Heart right ventricle (tissue), 16 donors: ENCODE data around the gene SPATA2. TPM values are rescaled to one million over a fixed set of nuclear protein-coding genes. Genes with fewer than 3 reads are reported as not detected.

Source experiments
- ATAC-seq, 8 donors: fragments of 200-7000 bp; cut with Tn5 transposase; one replicate each; pipeline ENCODE4 v1.9.1; 2020; ENCODE audit warnings: mild to moderate bottlenecking in 8 of 8, moderate library complexity in 8 of 8, moderate number of reproducible peaks in 1 of 8
- DNase-seq, 2 donors: peaks; one replicate each; pipeline ENCODE4 v3.0.0-alpha.2; 2020
- H3K27ac ChIP-seq, 10 donors: fragments of 200-600 bp; sonication (generic) in 2 of 10; one replicate each; pipeline versions ENCODE4 v1.5.0 to v1.8.0; 2020 to 2022; ENCODE audit warnings: mild to moderate bottlenecking in 3 of 10
- H3K27me3 ChIP-seq, 7 donors: fragments of 200-600 bp; one replicate each; pipeline ENCODE4 v1.8.0; 2021 to 2022; ENCODE audit warnings: mild to moderate bottlenecking in 2 of 7
- H3K36me3 ChIP-seq, 9 donors: fragments of 200-600 bp; sonication (generic) in 1 of 9; one replicate each; pipeline versions ENCODE4 v1.5.0 to v1.8.0; 2020 to 2022; ENCODE audit warnings: mild to moderate bottlenecking in 2 of 9
- H3K4me1 ChIP-seq, 9 donors: fragments of 200-600 bp; sonication (generic) in 1 of 9; one replicate each; pipeline versions ENCODE4 v1.5.0 to v1.8.0; 2020 to 2022; ENCODE audit warnings: mild to moderate bottlenecking in 4 of 9
- H3K4me3 ChIP-seq, 10 donors: fragments of 200-600 bp; sonication (generic) in 2 of 10; one replicate each; pipeline versions ENCODE4 v1.5.0 to v1.8.0; 2020 to 2022; ENCODE audit warnings: mild to moderate bottlenecking in 7 of 10, moderate library complexity in 2 of 10
- H3K9me3 ChIP-seq, 11 donors: fragments of 200-600 bp in 10 of 11; sonication (generic) in 2 of 11; one replicate each; pipeline versions ENCODE4 v1.5.0 to v1.8.0; 2013 to 2022; ENCODE audit warnings: mild to moderate bottlenecking in 2 of 11, control low read depth in 1 of 11, moderate library complexity in 1 of 11
- CTCF ChIP-seq, 9 donors: fragments of 200-600 bp; sonication (generic) in 2 of 9; IDR thresholded peaks; one replicate each; pipeline versions ENCODE4 v1.5.0 to v1.8.0; 2021 to 2022; ENCODE audit warnings: antibody characterized with exemption in 9 of 9, mild to moderate bottlenecking in 5 of 9, moderate library complexity in 1 of 9
- WGBS, 2 donors: extraction: QIAGEN DNeasy Blood & Tissue Kit; methylation state at CpG; one replicate each; pipeline ENCODE4 v1.1.7; 2013; ENCODE audit warnings: inconsistent platforms in 1 of 2; 5-methylcytosine and 5-hydroxymethylcytosine counted together
- intact Hi-C, 10 donors: fragments of 100-400 bp; cut with DNase I; formaldehyde crosslinking; loops; one replicate each; pipeline versions ENCODE4 v1.11.1 to v1.14.2; 2022
- polyA plus RNA-seq, 2 donors: library from polyadenylated mRNA; stranded (reverse); fragments of 200-250 nt; gene quantifications; one replicate each; pipeline ENCODE4 v1.2.3, GENCODE V29; 2013
- total RNA-seq, 10 donors: library from RNA; stranded (reverse); fragmentation: NEBNext Ultra II Directional in 3 of 10; extraction: Animal tissue kit (Norgen Biotek cat#: 25700) in 3 of 10; gene quantifications; one replicate each; pipeline versions ENCODE4 v1.2.1 to v1.2.4, GENCODE V29; 2021 to 2023
- donor health status: Arrhythmogenic right ventricular cardiomyopathy.
- donor health status: ischemic (EF 13 %, LVEDD 7.1; RV severe dilation, severe dysfunction).
- donor health status: healthy with polysubstance abuse.
- donor health status: DM: no; HTN: yes; CAD: no.
- donor health status: DM: no; HTN: no; CAD: no.
- donor health status: ischemic (EF 25% LVEDD 6.9; RV normal size, moderate dysfunction).
- donor health status: ischemic (EF 25% LVEDD 5.7; RV mildly dilated, moderate dysfunction).
- donor health status: healthy.
- donor health status: DM: yes; HTN: yes; CAD: no.
- donor health status: Ischemic cardiomyopathy.
- donor health status: ischemic (EF 35%, LVEDD 5.7; RV mildly dilated, moderate dysfunction).
- donor health status: nonischemic (EF 11% LVEDD 7.7; RV severe dilation, severe dysfunction).
- donor health status: DM: yes; HTN: yes; CAD: no.
- donor health status: PGD.
- donor health status: ischemic (EF 29% LVEDD 5.4; RV normal size, mild dysfunction).
- donor health status: nonischemic (EF 23%, LVEDD 6.1; RV moderate dilation, normal function).

Gene SPATA2
- total and polyA plus RNA-seq, 12 donors, result 4.8 to 11.8 (median 6.6) TPM

DNA sequence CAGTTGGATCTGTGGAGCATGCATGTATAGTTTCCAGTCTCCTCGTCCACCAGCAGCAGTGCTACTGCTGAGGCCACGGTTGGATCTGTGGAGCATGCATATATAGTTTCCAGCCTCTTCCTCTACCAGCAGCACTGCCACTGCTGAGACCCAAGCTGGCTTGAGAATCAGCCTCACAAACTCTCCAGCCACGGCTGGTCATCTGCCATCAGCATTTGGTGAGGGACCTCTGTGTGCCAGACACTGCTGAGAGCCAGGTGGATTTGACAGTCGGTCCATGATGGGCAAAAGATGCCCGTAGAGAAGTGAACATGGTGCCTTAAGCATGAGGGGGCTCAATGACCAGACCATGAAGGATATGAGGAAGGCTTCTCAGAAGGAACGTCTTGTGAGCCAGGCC lies 56.3 kb downstream of the SPATA2 start:
- no peaks in the 10 kb centered on the region for H3K27me3 ChIP-seq
- WGBS, 2 donors, result 89 to 91% methylated on average over 6 of the region's 6 CpGs
- TF ChIP-seq CTCF (IDR thresholded peaks at IDR 0.05), result no peak
- H3K36me3 ChIP-seq, result peaks cover 0 to 93% (median 41%) of the 10 kb centered on the region in 9 donors
- H3K9me3 ChIP-seq, result no peaks in the 10 kb centered on the region
- ATAC-seq, result peak in 2 of 8 donors; percentile 22 to 33
- peaks cover 0 to 13% (median 0%) of the 10 kb centered on the region in 9 donors for H3K4me1 ChIP-seq
- DNase-seq, result no peak
- H3K4me3 ChIP-seq, result no peak overlapping the region
- peak overlapping the region in 4 of 10 donors; percentile 5 to 46 (median 38) for H3K27ac ChIP-seq
- intact Hi-C loops, result loop anchor here in 2 of 10 donors (10.0 kb wide), 2 partner anchors 66 to 324 kb away; no protein-coding TSS in a partner anchor

DNA sequence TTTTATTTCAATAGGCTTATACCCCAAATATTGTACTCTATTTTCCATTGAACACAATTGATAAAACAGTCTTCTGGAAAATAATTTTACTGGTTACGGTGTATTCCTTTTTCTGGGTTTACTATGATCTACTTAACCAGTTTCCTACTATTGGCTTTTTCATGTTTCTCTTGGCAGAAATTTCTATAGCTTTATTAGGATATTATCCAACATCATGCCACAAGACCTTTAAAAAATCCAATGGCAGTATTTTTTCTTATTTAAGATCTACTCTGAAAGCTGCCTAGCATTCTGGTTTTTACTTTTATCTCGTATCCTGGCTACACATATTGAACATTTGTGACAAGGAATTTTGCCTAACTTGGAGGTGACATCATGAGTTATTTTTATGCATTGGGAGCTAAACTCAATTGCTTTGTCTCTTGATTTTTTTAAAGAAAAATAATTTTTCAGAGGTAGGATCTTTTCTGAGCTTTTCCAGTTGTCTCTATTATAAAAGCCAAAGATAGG lies 57.2 kb downstream of the SPATA2 start:
- H3K36me3 ChIP-seq, result peaks cover 0 to 91% (median 37%) of the 10 kb centered on the region in 9 donors

GRCh38 chr20:49856904-49857303 lies 58.4 kb downstream of the SPATA2 start:
- H3K4me3 ChIP-seq, result no peak overlapping the region
- H3K9me3 ChIP-seq, result no peaks in the 10 kb centered on the region
- H3K36me3 ChIP-seq, result peaks cover 0 to 92% (median 37%) of the 10 kb centered on the region in 9 donors
- 96% methylated on average over 3 of the region's 3 CpGs for WGBS, 2 donors
- DNase-seq (no peak), ATAC-seq (no peak)
- TF ChIP-seq CTCF (IDR thresholded peaks at IDR 0.05), result no peak
- H3K27me3 ChIP-seq, result no peaks in the 10 kb centered on the region
- intact Hi-C loops, result loop anchor here in 2 of 10 donors (10.0 kb wide), 2 partner anchors 68 to 322 kb away; no protein-coding TSS in a partner anchor
- peaks cover 0 to 24% (median 8%) of the 10 kb centered on the region in 9 donors for H3K4me1 ChIP-seq
- H3K27ac ChIP-seq, result no peak overlapping the region

More for the DNA sequence above, 57.2 kb downstream of the SPATA2 start:
- H3K27ac ChIP-seq, result peak overlapping the region in 5 of 10 donors; percentile 5 to 62 (median 42)
- peaks cover 0 to 15% (median 0%) of the 10 kb centered on the region in 9 donors for H3K4me1 ChIP-seq
- DNase-seq (no peak), ATAC-seq (peak in 1 of 8 donors; percentile 20)
- intact Hi-C loops, result loop anchor here in 2 of 10 donors (10.0 kb wide), 2 partner anchors 67 to 323 kb away; no protein-coding TSS in a partner anchor
- no peak for TF ChIP-seq CTCF (IDR thresholded peaks at IDR 0.05)
- WGBS, 2 donors, result 73 to 78% methylated on average over 2 of the region's 2 CpGs
- no peak overlapping the region for H3K4me3 ChIP-seq
- H3K27me3 ChIP-seq, result no peaks in the 10 kb centered on the region
- H3K9me3 ChIP-seq, result no peaks in the 10 kb centered on the region

DNA sequence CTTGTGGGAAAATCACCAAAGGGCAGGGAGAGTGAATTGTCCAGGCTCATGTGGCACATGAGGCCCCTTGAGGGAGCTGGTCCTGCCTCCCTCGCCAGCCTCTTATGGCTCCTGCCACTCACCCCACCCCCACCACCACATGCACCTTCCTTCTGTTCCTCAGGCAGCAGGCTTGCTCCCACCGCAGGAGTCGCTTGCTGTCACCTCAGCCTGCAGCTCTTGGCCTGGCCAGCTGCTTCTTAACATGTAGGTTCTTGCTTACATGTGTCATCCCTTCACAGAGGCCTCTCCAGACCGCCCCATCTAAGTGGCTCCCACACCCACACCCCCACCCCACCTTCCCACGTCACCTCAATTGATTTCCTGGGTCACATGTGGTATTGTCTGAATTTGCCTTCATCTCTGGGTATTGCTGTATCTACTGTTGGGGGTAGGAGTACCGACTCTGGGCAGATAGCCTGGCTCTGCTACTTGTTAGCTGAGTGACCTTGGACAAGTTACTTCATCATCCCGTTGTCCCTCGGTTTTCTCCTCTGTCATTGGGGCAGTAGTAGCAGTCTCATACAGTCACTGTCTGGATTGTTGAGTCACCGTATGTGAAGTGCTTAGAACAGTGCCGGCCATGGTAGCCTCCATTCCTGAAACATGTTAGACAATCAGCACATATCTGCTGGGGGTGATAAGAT lies 61.0 kb downstream of the SPATA2 start:
- H3K27me3 ChIP-seq, result no peaks in the 10 kb centered on the region
- DNase-seq, result no peak
- no peak for TF ChIP-seq CTCF (IDR thresholded peaks at IDR 0.05)
- peak in 1 of 8 donors; percentile 18 for ATAC-seq
- H3K27ac ChIP-seq, result no peak overlapping the region
- no peaks in the 10 kb centered on the region for H3K9me3 ChIP-seq
- 86 to 91% methylated on average over 10 of the region's 10 CpGs for WGBS, 2 donors
- peaks cover 0 to 89% (median 28%) of the 10 kb centered on the region in 9 donors for H3K36me3 ChIP-seq
- peaks cover 2 to 43% (median 25%) of the 10 kb centered on the region in 9 donors for H3K4me1 ChIP-seq
- intact Hi-C loops, result loop anchor here in 4 of 10 donors (5.0 to 10.0 kb wide), 5 partner anchors 33 to 320 kb away; no protein-coding TSS in a partner anchor
- H3K4me3 ChIP-seq, result no peak overlapping the region
